GM19351 (cell line): ENCODE results near the gene BCL11A.
A peak's percentile ranks its signal among the peaks of the same experiment; 100 is the strongest.

Experiments
- ATAC-seq: cut with Tn5 transposase; IDR thresholded peaks from one replicate; pipeline ENCODE4 v1.9.1; 2021; ENCODE audit warnings: mild to moderate bottlenecking, moderate library complexity; ENCODE audit not compliant: unreplicated experiment

BCL11A gene

GRCh38 chr2:60553495-60554073 lies at the start of gene BCL11A:
TSS of gene BCL11A (minus strand) at chr2:60553654. CDS start at chr2:60553270, 384 bp downstream.
- peak; percentile 9 for ATAC-seq

- ATAC-seq: no peak
These were observed 49.5 kb upstream of the BCL11A start for GRCh38 chr2:60602828-60603532.

GRCh38 chr2:60602388-60602787 lies 48.9 kb upstream of the BCL11A start:
- no peak for ATAC-seq

DNA sequence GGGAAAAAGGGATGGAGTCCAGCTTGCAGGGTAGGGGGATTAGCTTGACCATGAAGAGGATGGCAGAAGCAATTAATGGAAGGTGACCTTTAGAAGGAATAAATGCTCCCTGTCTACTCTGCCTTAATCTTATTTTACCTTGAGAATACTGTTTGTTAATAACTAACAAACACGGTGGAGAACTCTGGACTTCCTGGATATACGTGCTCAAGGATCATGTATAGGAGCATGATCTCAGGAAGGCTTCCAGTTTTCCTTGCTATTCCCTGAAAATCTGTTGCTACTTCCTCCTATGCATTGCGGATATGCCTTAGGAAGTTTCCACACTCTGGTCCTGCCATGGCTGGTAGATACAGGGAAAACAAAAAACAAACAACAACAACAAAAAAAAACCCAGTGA lies 44.8 kb upstream of the BCL11A start:
- no peak for ATAC-seq

DNA sequence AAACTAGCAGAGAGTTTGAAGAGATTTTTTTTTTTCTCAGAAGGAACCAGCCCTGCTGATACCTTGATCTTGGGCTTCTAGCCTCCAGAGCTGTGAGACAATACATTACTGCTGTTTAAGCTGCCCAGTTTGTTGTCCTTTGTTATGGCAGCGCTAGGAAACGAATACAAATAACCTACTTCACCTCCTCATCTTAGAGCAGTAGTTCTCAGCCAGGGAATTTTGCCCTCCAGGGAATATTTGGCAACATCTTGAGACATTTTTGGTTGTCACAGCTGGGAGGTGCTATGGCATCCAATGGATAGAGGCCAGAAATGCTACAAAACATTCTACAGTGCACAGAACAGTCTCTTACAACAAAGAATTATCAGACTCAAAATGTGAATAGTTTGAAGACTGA lies 43.9 kb upstream of the BCL11A start:
- ATAC-seq: no peak

- ATAC-seq: no peak
These were observed 43.0 kb upstream of the BCL11A start for GRCh38 chr2:60596411-60596810.

GRCh38 chr2:60595953-60596352 lies 42.5 kb upstream of the BCL11A start:
- ATAC-seq: no peak

DNA sequence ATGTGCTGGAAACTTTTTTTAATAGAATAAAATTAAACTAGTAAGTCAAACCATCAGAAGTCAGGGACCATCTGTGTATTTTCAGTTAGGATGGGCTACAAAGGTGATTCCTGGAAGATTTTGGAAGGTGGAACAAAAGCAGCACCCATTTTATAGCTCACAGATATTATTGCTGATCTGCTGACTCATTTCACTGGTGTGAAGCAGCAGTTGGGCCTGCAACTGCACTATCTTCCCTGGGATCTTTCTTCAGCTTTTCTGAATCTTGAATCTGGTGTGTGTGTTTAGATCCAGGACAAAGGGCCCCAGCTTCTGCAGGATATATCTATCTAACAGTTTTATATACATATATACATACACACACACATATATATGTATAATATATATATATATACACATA lies 35.6 kb upstream of the BCL11A start:
- ATAC-seq: no peak

- no peak for ATAC-seq
These were observed 32.6 kb upstream of the BCL11A start for GRCh38 chr2:60586081-60586480.

DNA sequence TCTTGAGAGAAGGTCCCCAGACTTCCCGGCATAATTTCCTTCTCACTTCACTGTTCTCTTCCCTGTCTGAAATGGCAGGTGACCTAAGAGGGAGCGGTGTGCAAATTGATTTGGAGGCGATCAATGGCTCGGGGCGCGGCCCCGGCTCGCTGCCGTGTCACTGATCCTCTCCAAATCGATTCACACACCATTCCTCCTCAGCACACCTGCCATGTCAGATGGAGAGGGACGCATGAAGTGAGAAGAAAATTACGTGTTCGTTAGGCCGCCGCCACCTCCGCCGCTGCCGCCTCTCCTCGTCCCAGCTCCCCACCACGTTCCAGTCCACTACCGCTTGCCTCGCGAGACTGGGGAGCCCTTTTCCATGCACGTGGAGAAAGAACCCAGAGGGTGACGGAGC lies 31.8 kb upstream of the BCL11A start:
- ATAC-seq: no peak

- no peak for ATAC-seq
These were observed 30.1 kb upstream of the BCL11A start for GRCh38 chr2:60583604-60584003.

- ATAC-seq: peak; percentile 96
These were observed 28.2 kb upstream of the BCL11A start for GRCh38 chr2:60581433-60582282.

DNA sequence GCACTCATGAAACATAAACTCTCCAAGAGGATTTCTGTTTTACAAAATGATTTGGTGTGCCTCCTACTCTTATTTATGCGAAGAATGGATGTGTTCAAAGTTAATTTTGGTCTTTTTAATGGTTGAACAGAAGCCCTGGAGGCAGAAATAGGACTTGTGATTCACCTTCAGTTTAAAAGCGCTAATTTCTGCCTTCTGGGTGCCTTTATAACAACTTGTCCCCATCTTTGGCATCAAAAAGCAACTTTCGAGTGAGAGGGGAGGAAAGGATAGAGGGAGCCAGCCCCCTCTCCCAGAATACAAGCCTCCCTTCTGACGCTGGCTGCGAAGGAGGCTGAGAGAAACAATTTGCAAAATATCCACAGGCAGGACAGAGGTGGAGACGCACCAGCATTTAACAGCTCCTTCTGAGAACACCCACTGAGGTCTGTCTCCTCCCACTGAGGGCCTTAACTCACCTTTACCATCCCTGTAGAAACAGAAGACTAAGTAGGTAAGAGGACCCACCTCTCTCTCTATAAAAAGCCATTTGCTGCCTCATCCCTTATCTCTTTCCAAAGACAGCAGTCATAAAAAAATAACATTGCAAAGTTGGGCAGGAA lies 24.3 kb upstream of the BCL11A start:
- no peak for ATAC-seq

- no peak for ATAC-seq
These were observed 19.8 kb upstream of the BCL11A start for GRCh38 chr2:60573251-60573650.

DNA sequence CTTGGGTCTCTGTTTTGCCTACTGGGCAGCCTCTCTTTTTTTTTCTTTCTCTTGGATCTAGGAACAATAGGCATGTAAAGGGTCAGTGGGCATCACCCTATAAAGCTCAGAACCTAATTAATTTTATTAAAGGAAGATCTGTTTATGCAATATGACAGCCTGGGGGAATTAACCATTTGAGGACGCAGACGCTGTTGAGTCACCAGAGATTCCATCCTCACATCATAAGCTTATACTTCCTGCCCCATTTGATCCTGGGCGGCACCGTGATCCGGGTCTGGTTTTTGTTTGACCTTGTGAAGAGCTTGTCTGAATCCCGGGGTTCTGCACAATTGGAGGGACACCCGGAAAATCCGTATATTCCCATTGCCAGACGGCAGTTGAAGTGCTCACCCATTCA lies 16.8 kb upstream of the BCL11A start:
- no peak for ATAC-seq

DNA sequence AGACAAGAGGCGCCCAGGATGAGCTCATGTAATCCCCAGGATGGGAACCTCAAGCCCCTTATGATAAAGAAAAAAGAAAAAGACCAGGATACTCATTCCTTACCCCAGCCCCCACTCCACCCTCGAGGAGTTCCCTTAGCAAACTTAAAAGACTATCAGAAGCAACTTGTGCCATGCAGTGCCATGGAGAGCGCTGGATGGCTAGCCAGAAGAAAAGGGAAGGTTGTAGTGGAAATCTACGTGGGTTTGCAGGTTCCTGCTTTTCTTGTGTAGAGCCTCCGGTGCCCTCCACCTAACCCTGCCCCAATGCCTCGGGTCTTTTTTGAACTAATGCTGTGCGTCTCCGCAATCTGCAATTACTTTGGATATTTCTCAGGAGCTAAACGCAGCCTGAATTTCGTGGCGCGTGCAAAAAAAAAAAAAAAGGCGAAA lies 16.2 kb upstream of the BCL11A start:
- ATAC-seq: no peak

DNA sequence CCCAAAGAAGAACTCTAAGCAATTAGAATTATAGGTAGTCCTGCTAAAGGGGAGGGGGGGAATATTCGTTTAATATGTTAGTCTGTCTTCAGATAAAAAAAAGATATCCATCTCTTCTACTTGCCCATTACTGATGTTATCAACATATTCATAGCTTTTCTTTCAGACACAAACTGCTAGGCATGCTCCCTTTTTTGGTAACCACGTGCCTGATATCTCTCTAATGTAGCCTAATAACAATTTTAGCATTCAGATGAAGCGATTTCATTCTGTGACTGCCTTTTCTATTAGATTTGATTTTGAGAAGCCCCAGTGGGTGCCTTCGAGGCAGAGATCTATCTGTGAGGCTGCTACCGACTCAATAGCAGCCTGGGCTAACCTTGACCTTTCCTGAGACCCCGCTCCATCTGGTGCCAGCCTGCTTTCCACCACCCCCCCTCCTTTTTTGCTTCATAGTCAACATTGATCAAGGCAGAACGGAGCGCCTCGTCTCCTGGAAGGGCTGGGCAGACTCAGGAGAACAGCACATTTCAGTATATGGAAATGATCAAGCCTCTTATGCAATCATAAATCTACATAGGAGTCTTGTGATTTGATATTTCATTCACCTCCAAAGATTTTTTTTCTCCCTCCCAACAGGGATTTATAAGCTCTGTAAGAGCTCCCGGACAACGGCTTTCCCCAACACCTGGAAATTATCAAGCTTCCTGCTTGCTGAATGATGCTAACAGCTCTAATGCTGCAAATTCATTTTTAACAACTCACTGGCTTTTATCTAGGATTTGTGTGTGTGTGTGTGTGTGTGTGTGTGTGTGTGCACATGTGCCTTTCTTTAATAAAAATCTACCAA lies 14.7 kb upstream of the BCL11A start:
- no peak for ATAC-seq

DNA sequence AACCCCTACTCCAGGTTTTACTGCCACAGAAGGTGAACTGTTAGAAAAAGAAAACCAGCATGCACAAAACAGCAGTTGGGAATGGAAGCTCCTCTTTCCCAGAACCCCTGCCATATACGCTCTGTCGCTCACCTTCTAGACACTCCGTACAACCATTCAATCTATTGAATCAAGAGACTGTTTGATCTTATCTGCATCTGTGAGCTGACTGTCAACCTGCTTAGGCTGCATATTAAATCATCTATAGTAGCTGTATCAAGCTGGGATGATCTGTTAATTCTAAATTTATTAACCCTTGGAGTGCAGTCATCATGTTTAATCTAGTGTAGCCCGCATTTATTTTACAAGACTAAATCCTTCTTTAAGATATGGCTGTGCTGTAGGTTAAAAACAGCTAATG lies 13.6 kb upstream of the BCL11A start:
- no peak for ATAC-seq

DNA sequence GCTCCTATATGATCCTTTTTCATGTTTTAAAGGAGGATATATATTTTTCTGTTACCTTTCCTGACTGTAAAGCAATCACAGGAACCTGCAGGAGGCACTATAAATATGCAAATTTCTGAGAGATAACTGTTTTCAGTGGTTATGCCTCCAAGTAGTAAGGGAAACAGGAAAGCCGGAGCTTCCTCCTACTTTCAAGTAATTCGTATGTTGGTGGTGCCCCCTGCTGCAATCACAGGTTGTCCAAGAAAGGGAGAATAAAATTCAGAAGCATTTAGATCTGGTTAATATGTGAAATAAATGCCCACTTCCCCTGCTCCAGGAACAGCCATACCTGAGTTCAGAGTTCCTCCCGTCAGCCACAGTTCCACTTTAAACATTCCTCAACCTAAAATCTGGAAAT lies 12.0 kb upstream of the BCL11A start:
- ATAC-seq: no peak
